HCT116 (cell line): ENCODE results near the gene GMNN. TPM values are rescaled to one million over a fixed set of nuclear protein-coding genes. Genes with fewer than 3 reads are reported as not detected.

Experiments
- ATAC-seq: fragments of 200-7000 bp; cut with Tn5 transposase; 2 replicates; pipeline ENCODE4 v1.9.1; 2020; ENCODE audit warnings: mild to moderate bottlenecking, moderate library complexity
- BruUV-seq: library from RNA; stranded (reverse); fragments of 400-500 nt; replicated peaks from 2 replicates; lab custom pipeline; 2021; lab: Mats Ljungman, UMichigan
- CTCF ChIA-PET: fragments of 300-600 bp; sonication (Branson Sonifier 250); formaldehyde crosslinking; loops from one replicate; lab custom pipeline; 2021; ENCODE audit warnings: antibody characterized with exemption; lab: Charles Lee
- POLR2A ChIA-PET: fragments of 300-600, 350-600 bp; sonication (Branson Sonifier 250); formaldehyde crosslinking; loops from one replicate; lab custom pipeline; 2021; ENCODE audit warnings: antibody characterized with exemption; lab: Charles Lee
- RAD21 ChIA-PET, 2 experiments: fragments of 300-600 bp; sonication (Branson Sonifier 250); formaldehyde crosslinking; loops; one replicate each; lab custom pipeline; 2023; ENCODE audit warnings: low total read pairs in 2 of 2; ENCODE audit not compliant: uncharacterized antibody in 2 of 2, unreplicated experiment in 2 of 2, low non-redundant PET in 1 of 2; lab: Charles Lee
- DNase-seq: peaks from one replicate; pipeline ENCODE4 v3.0.0-alpha.2; 2010; ENCODE audit warnings: low read depth, low spot score
- H2AFZ ChIP-seq: fragments of 200-600 bp; shearing (Covaris generic), sonication (generic); 2 replicates; pipeline ENCODE4 v1.6.1; 2017; ENCODE audit warnings: low read depth, mixed run types, mixed read lengths, antibody characterized with exemption, low read length; ENCODE audit not compliant: poor library complexity, severe bottlenecking
- H3K27ac ChIP-seq: 2 replicates; pipeline ENCODE4 v1.5.1; 2012; ENCODE audit warnings: low read depth, low read length
- H3K27me3 ChIP-seq: fragments of 200-600 bp; sonication (generic); 2 replicates; pipeline ENCODE4 v1.6.1; 2016; ENCODE audit warnings: mixed run types, low read length, mixed read lengths; ENCODE audit not compliant: insufficient read depth
- H3K36me3 ChIP-seq, 2 experiments: fragments of 200-500 bp in 1 of 2; fragments of 200-600 bp in 1 of 2; sonication (Bioruptor generic) in 1 of 2; sonication (generic) in 1 of 2; 2 replicates each; pipeline versions ENCODE4 v1.5.1 to v1.6.1; 2014 to 2016; ENCODE audit warnings: low read length in 2 of 2, inconsistent platforms in 1 of 2, mixed read lengths in 1 of 2, mixed run types in 1 of 2; ENCODE audit not compliant: insufficient read depth in 2 of 2, control insufficient read depth in 1 of 2
- H3K4me1 ChIP-seq, 2 experiments: fragments of 200-600 bp in 1 of 2; sonication (generic) in 1 of 2; 2 replicates each; pipeline versions ENCODE4 v1.5.1 to v1.6.1; 2012 to 2017; ENCODE audit warnings: low read length in 2 of 2, inconsistent platforms in 1 of 2, mild to moderate bottlenecking in 1 of 2, mixed read lengths in 1 of 2, mixed run types in 1 of 2, moderate library complexity in 1 of 2; ENCODE audit not compliant: insufficient read depth in 2 of 2, control insufficient read depth in 1 of 2
- H3K4me2 ChIP-seq: fragments of 200-600 bp; sonication (generic); 2 replicates; pipeline ENCODE4 v1.6.1; 2017; ENCODE audit warnings: mixed run types, low read length, mixed read lengths
- H3K4me3 ChIP-seq, 2 experiments: fragments of 200-600 bp in 1 of 2; sonication (generic) in 1 of 2; replicated peaks in 1 of 2; 2 replicates each; pipeline ENCODE4 v1.5.1; 2011 to 2016; ENCODE audit warnings: low read length in 2 of 2, control low read depth in 1 of 2, low read depth in 1 of 2, mild to moderate bottlenecking in 1 of 2, mixed read lengths in 1 of 2, mixed run types in 1 of 2
- H3K79me2 ChIP-seq: fragments of 200-600 bp; sonication (generic); 2 replicates; pipeline ENCODE4 v1.6.1; 2017; ENCODE audit warnings: mild to moderate bottlenecking, mixed run types, low read length, moderate library complexity, mixed read lengths; ENCODE audit not compliant: insufficient read depth
- H3K9ac ChIP-seq: fragments of 200-600 bp; sonication (generic); 2 replicates; pipeline ENCODE4 v1.6.1; 2016; ENCODE audit warnings: low read length, mixed read lengths
- H3K9me2 ChIP-seq: fragments of 200-600 bp; sonication (generic), shearing (Covaris generic); 2 replicates; pipeline ENCODE4 v1.6.1; 2017; ENCODE audit warnings: mixed run types, mild to moderate bottlenecking, moderate library complexity; ENCODE audit not compliant: insufficient read depth
- H3K9me3 ChIP-seq, 2 experiments: fragments of 200-500 bp in 1 of 2; fragments of 200-600 bp in 1 of 2; sonication (Bioruptor generic) in 1 of 2; sonication (generic) in 1 of 2; 2 replicates each; pipeline ENCODE4 v1.6.1; 2014 to 2017; ENCODE audit warnings: low read length in 2 of 2, mixed read lengths in 2 of 2, inconsistent platforms in 1 of 2, low read depth in 1 of 2, mild to moderate bottlenecking in 1 of 2, mixed run types in 1 of 2, moderate library complexity in 1 of 2; ENCODE audit not compliant: control insufficient read depth in 1 of 2, insufficient read depth in 1 of 2
- H4K20me1 ChIP-seq: fragments of 200-600 bp; sonication (generic), shearing (Covaris generic); 2 replicates; pipeline ENCODE4 v1.6.1; 2017; ENCODE audit warnings: mixed run types, mild to moderate bottlenecking, moderate library complexity; ENCODE audit not compliant: insufficient read depth
- ATF3 ChIP-seq: IDR thresholded peaks from 2 replicates; pipeline ENCODE4 v1.6.1; 2012
- CEBPB ChIP-seq: IDR thresholded peaks from 2 replicates; pipeline ENCODE4 v1.6.1; 2012; ENCODE audit warnings: low read depth
- EGR1 ChIP-seq: IDR thresholded peaks from 2 replicates; pipeline ENCODE4 v1.6.1; 2012; ENCODE audit warnings: low read depth
- EZH2 ChIP-seq: fragments of 200-600 bp; sonication (generic); IDR thresholded peaks from 2 replicates; pipeline ENCODE4 v1.6.1; 2017; ENCODE audit warnings: antibody characterized with exemption, mixed run types
- EZH2phosphoT487 ChIP-seq: fragments of 200-600 bp; IDR thresholded peaks from 2 replicates; pipeline ENCODE4 v1.6.1; 2018; ENCODE audit warnings: antibody characterized with exemption, borderline replicate concordance
- JUND ChIP-seq: IDR thresholded peaks from 2 replicates; pipeline ENCODE4 v1.6.1; 2012
- POLR2AphosphoS5 ChIP-seq: IDR thresholded peaks from 2 replicates; pipeline ENCODE4 v1.6.1; 2011; ENCODE audit warnings: mild to moderate bottlenecking, low read depth, low read length, moderate library complexity
- RAD21 ChIP-seq: IDR thresholded peaks from 2 replicates; pipeline ENCODE4 v1.6.1; 2012; ENCODE audit warnings: low read depth, mild to moderate bottlenecking
- REST ChIP-seq: IDR thresholded peaks from 2 replicates; pipeline ENCODE4 v1.6.1; 2012; ENCODE audit warnings: low read depth
- SIN3A ChIP-seq: IDR thresholded peaks from 2 replicates; pipeline ENCODE4 v1.6.1; 2012; ENCODE audit warnings: low read depth
- SP1 ChIP-seq: IDR thresholded peaks from 2 replicates; pipeline ENCODE4 v1.6.1; 2012; ENCODE audit warnings: low read depth
- YY1 ChIP-seq: IDR thresholded peaks from 2 replicates; pipeline ENCODE4 v1.6.1; 2011; ENCODE audit warnings: low read length, low read depth, moderate library complexity, mild to moderate bottlenecking; ENCODE audit not compliant: insufficient replicate concordance; ENCODE audit errors: extremely low read depth
- ZFX ChIP-seq: fragments of 450-650 bp; IDR thresholded peaks from 2 replicates; pipeline ENCODE4 v1.6.1; 2017
- ZNF274 ChIP-seq: fragments of 200-500 bp; sonication (Bioruptor generic); IDR thresholded peaks from 2 replicates; pipeline ENCODE4 v1.6.1; 2014; ENCODE audit warnings: mild to moderate bottlenecking, low read depth, low read length, inconsistent platforms
- intact Hi-C: fragments of 100-400 bp; cut with micrococcal nuclease; formaldehyde crosslinking; loops from 2 replicates; pipeline ENCODE4 v1.10.0; 2022
- total RNA-seq: library from RNA; stranded (reverse); gene quantifications from one replicate; pipeline ENCODE4 v1.2.1, GENCODE V29; 2021; ENCODE audit not compliant: unreplicated experiment
- TF ChIP-seq, protein P1 (sequence below): IDR thresholded peaks from 2 replicates; pipeline ENCODE4 v1.6.1; 2012

Gene GMNN
- total RNA-seq, 1 experiment from 2014 or later, result 54.9 TPM

GRCh38 chr6:24755279-24755678, 19.5 kb upstream of the GMNN start:
- Histone ChIP-seq H3K9me3 (peaks cover 0 to 2% of the 10 kb centered on the region in 2 experiments; a peak in 1 of 4 replicates), H3K27ac (no peak overlapping the region), H3K27me3 (no peaks in the 10 kb centered on the region), H4K20me1 (no peaks in the 10 kb centered on the region), H3K36me3 (no peaks in the 10 kb centered on the region), H2AFZ (peak overlapping the region; percentile 63), H3K9me2 (no peaks in the 10 kb centered on the region), H3K4me3 (no peak overlapping the region), H3K4me2 (no peak overlapping the region), H3K4me1 (no peaks in the 10 kb centered on the region), H3K79me2 (no peaks in the 10 kb centered on the region), H3K9ac (no peak overlapping the region)
- intact Hi-C loops, result no loop called here
- ATAC-seq (no peak), DNase-seq (no peak)
- no TSS peak for BruUV-seq
- ChIA-PET CTCF (interaction anchor here (1.6 kb wide), 1 partner anchor 11 kb away, joined by 3 read pairs; no protein-coding TSS in a partner anchor), POLR2A (no interaction called here), RAD21 (no interaction called here)
- TF ChIP-seq EZH2phosphoT487 (no peak), EGR1 (no peak), ZFX (no peak), REST (no peak), RAD21 (no peak), CEBPB (no peak), POLR2AphosphoS5 (no peak), SP1 (no peak), SIN3A (no peak), JUND (no peak), ZNF274 (no peak), YY1 (no peak), EZH2 (no peak), ATF3 (no peak)
- TF ChIP-seq, protein P1, sequence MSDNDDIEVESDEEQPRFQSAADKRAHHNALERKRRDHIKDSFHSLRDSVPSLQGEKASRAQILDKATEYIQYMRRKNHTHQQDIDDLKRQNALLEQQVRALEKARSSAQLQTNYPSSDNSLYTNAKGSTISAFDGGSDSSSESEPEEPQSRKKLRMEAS, result no peak
